SK-N-SH (cell line): Measurements from ENCODE around the gene OSGEP. TPM values are rescaled to one million over a fixed set of nuclear protein-coding genes. Genes with fewer than 3 reads are reported as not detected.

Source experiments
- CTCF ChIA-PET: fragments of 300-600, 350-600 bp; formaldehyde crosslinking; extraction: SDS; loops from one replicate; lab custom pipeline; 2021; lab: Yijun Ruan, JAX
- POLR2A ChIA-PET: fragments of 350-600 bp; sonication (Branson Sonifier 250); formaldehyde crosslinking; extraction: SDS; loops from one replicate; lab custom pipeline; 2020; ENCODE audit warnings: antibody characterized with exemption, inconsistent platforms; lab: Yijun Ruan, JAX
- DNase-seq: peaks from one replicate; pipeline ENCODE4 v3.0.0; 2012
- H2AFZ ChIP-seq: fragments of 200-600 bp; sonication (generic); 2 replicates; pipeline ENCODE4 v1.8.1; 2016; ENCODE audit warnings: antibody characterized with exemption, mild to moderate bottlenecking, low read depth
- H3F3A ChIP-seq: fragments of 200-600 bp; sonication (generic); replicated peaks from 2 replicates; pipeline ENCODE3; 2016; ENCODE audit warnings: antibody characterized with exemption, mild to moderate bottlenecking; ENCODE audit not compliant: insufficient read depth
- H3K27ac ChIP-seq, 2 experiments: fragments of 200-500 bp in 1 of 2; fragments of 200-600 bp in 1 of 2; sonication (Bioruptor generic) in 1 of 2; sonication (generic), shearing (Covaris generic) in 1 of 2; 2 replicates each; pipeline versions ENCODE4 v1.5.1 to v1.6.1; 2014 to 2016; ENCODE audit warnings: low read depth in 2 of 2, inconsistent platforms in 1 of 2, low read length in 1 of 2, mild to moderate bottlenecking in 1 of 2, mixed read lengths in 1 of 2
- H3K27me3 ChIP-seq: fragments of 200-600 bp; sonication (generic), shearing (Covaris generic); 2 replicates; pipeline ENCODE4 v1.6.1; 2016; ENCODE audit warnings: mixed run types; ENCODE audit not compliant: insufficient read depth
- H3K36me3 ChIP-seq, 2 experiments: fragments of 200-500 bp in 1 of 2; fragments of 200-600 bp in 1 of 2; sonication (Bioruptor generic) in 1 of 2; sonication (generic) in 1 of 2; replicated peaks in 1 of 2; 2 replicates each; pipeline versions ENCODE3 to v1.5.1; 2014 to 2016; ENCODE audit warnings: low read length in 1 of 2, mild to moderate bottlenecking in 1 of 2; ENCODE audit not compliant: insufficient read depth in 2 of 2, control insufficient read depth in 1 of 2
- H3K4me1 ChIP-seq, 2 experiments: fragments of 200-500 bp in 1 of 2; fragments of 200-600 bp in 1 of 2; sonication (Bioruptor generic) in 1 of 2; sonication (generic), shearing (Covaris generic) in 1 of 2; 2 replicates each; pipeline versions ENCODE4 v1.5.1 to v1.6.1; 2014 to 2016; ENCODE audit warnings: low read depth in 1 of 2, low read length in 1 of 2, mixed run types in 1 of 2; ENCODE audit not compliant: insufficient read depth in 2 of 2, control insufficient read depth in 1 of 2
- H3K4me2 ChIP-seq: fragments of 200-600 bp; sonication (generic), shearing (Covaris generic); 2 replicates; pipeline ENCODE4 v1.6.1; 2017; ENCODE audit warnings: mixed run types
- H3K4me3 ChIP-seq, 2 experiments: fragments of 200-500 bp in 1 of 2; fragments of 200-600 bp in 1 of 2; sonication (Bioruptor generic) in 1 of 2; sonication (generic), shearing (Covaris generic) in 1 of 2; 2 replicates each; pipeline versions ENCODE4 v1.5.1 to v1.8.1; 2014 to 2016; ENCODE audit warnings: low read depth in 2 of 2, inconsistent platforms in 1 of 2, low read length in 1 of 2, mild to moderate bottlenecking in 1 of 2, mixed read lengths in 1 of 2, moderate library complexity in 1 of 2
- H3K79me2 ChIP-seq: fragments of 200-600 bp; sonication (generic); 2 replicates; pipeline ENCODE4 v1.8.1; 2017; ENCODE audit warnings: mild to moderate bottlenecking; ENCODE audit not compliant: insufficient read depth
- H3K9ac ChIP-seq: fragments of 200-600 bp; sonication (generic); 2 replicates; pipeline ENCODE4 v1.6.1; 2017; ENCODE audit warnings: mixed run types
- H3K9me2 ChIP-seq: fragments of 200-600 bp; sonication (generic); 2 replicates; pipeline ENCODE4 v1.6.1; 2017; ENCODE audit warnings: mixed run types
- H3K9me3 ChIP-seq: fragments of 200-600 bp; sonication (generic); 2 replicates; pipeline ENCODE4 v1.6.1; 2017; ENCODE audit warnings: mixed run types, mild to moderate bottlenecking, moderate library complexity
- H4K20me1 ChIP-seq: fragments of 200-600 bp; sonication (generic); 2 replicates; pipeline ENCODE4 v1.6.1; 2017; ENCODE audit warnings: mild to moderate bottlenecking, mixed run types; ENCODE audit not compliant: insufficient read depth
- CHD2 ChIP-seq: fragments of 150-350 bp; IDR thresholded peaks from 2 replicates; pipeline ENCODE4 v1.6.1; 2018; ENCODE audit warnings: low read length; ENCODE audit not compliant: partially characterized antibody
- EP300 ChIP-seq, 2 experiments: IDR thresholded peaks; 2 replicates each; pipeline versions ENCODE4 v1.4.0 to v1.6.1; 2012; ENCODE audit warnings: borderline replicate concordance in 1 of 2, low read depth in 1 of 2, low read length in 1 of 2
- FOXJ3 ChIP-seq: sonication (generic); formaldehyde crosslinking; IDR thresholded peaks from 2 replicates; pipeline ENCODE4 v1.5.1; 2020; ENCODE audit warnings: mild to moderate bottlenecking, missing genetic modification reagents
- FOXM1 ChIP-seq: IDR thresholded peaks from 2 replicates; pipeline ENCODE4 v1.4.0; 2012; ENCODE audit warnings: low read depth, mild to moderate bottlenecking
- IRF3 ChIP-seq: fragments of 150-350 bp; IDR thresholded peaks from 2 replicates; pipeline ENCODE4 v1.6.1; 2016; ENCODE audit warnings: mild to moderate bottlenecking, low read depth, low read length
- MXI1 ChIP-seq: IDR thresholded peaks from 2 replicates; pipeline ENCODE4 v1.6.1; 2012; ENCODE audit warnings: mild to moderate bottlenecking, low read depth, low read length, improper control_type of control experiment
- NRF1 ChIP-seq: IDR thresholded peaks from 2 replicates; pipeline ENCODE4 v1.6.1; 2012; ENCODE audit warnings: low read depth, mild to moderate bottlenecking, low read length
- PBX3 ChIP-seq: IDR thresholded peaks from 2 replicates; pipeline ENCODE4; 2012
- POLR2AphosphoS5 ChIP-seq: IDR thresholded peaks from 2 replicates; pipeline ENCODE4 v1.6.1; 2012; ENCODE audit warnings: low read depth, low read length
- RAD21 ChIP-seq: IDR thresholded peaks from 2 replicates; pipeline ENCODE4 v1.6.1; 2012; ENCODE audit warnings: mild to moderate bottlenecking, low read length
- REST ChIP-seq: IDR thresholded peaks from 2 replicates; pipeline ENCODE4 v1.6.1; 2012; ENCODE audit warnings: mild to moderate bottlenecking, low read depth, low read length, moderate library complexity
- RXRA ChIP-seq: IDR thresholded peaks from 2 replicates; pipeline ENCODE4 v1.4.0; 2012; ENCODE audit warnings: low read depth, mild to moderate bottlenecking, borderline replicate concordance
- SIN3A ChIP-seq: IDR thresholded peaks from 2 replicates; pipeline ENCODE4 v1.6.1; 2012; ENCODE audit warnings: low read depth, mild to moderate bottlenecking, low read length, moderate library complexity, borderline replicate concordance
- USF1 ChIP-seq: IDR thresholded peaks from 2 replicates; pipeline ENCODE4 v1.4.0; 2012; ENCODE audit warnings: low read depth, borderline replicate concordance
- USF2 ChIP-seq: fragments of 150-350 bp; IDR thresholded peaks from 2 replicates; pipeline ENCODE4 v1.6.1; 2017; ENCODE audit warnings: antibody characterized with exemption, low read length, low read depth, borderline replicate concordance
- ZBTB33 ChIP-seq: IDR thresholded peaks from 2 replicates; pipeline ENCODE4 v1.4.0; 2012; ENCODE audit warnings: low read depth, borderline replicate concordance
- WGBS: methylation state at CpG from one replicate; pipeline ENCODE4 v1.1.6; 2017; ENCODE audit warnings: low lambda C conversion rate; 5-methylcytosine and 5-hydroxymethylcytosine counted together
- polyA plus RNA-seq, 3 experiments: library from polyadenylated mRNA; depleted of rRNA; stranded (reverse); fragments of >200 nt; gene quantifications; 2 replicates each; pipeline ENCODE4 v1.2.3, GENCODE V29; 2012

The OSGEP gene
- polyA plus RNA-seq, 1 of the 3 experiments (the other 2 are of a cell fraction), result 32.9 TPM

- no peak for TF ChIP-seq IRF3
Observed at GRCh38 chr14:20400589-20400964, 54.0 kb downstream of the OSGEP start (continued).

GRCh38 chr14:20397511-20397910 is 57.1 kb downstream of the OSGEP start:
- H3K36me3 ChIP-seq, result peaks cover 42 to 50% of the 10 kb centered on the region in 2 experiments
- H3F3A ChIP-seq, result no peaks in the 10 kb centered on the region
- H4K20me1 ChIP-seq, result no peaks in the 10 kb centered on the region
- ChIA-PET CTCF (no interaction called here), POLR2A (no interaction called here)
- H3K9ac ChIP-seq, result no peak overlapping the region
- no peaks in the 10 kb centered on the region for H3K27me3 ChIP-seq
- H3K27ac ChIP-seq, result no peak overlapping the region
- no peaks in the 10 kb centered on the region for H3K9me3 ChIP-seq
- TF ChIP-seq RXRA (no peak), ZBTB33 (no peak), EP300 (IDR thresholded peaks at IDR 0.05; ENCODE audit: borderline replicate concordance in 1 of 2, low read depth in 1 of 2, low read length in 1 of 2) (no peak), CHD2 (no peak), RAD21 (no peak), FOXJ3 (no peak), PBX3 (no peak), MXI1 (no peak), NRF1 (no peak), REST (no peak), FOXM1 (no peak), USF1 (no peak), POLR2AphosphoS5 (no peak), USF2 (no peak), SIN3A (no peak)
- DNase-seq, result no peak
- H3K79me2 ChIP-seq, result peaks cover 5% of the 10 kb centered on the region; the same call in 1 of the 2 replicates
- H3K4me2 ChIP-seq, result no peak overlapping the region
- no peaks in the 10 kb centered on the region for H3K4me1 ChIP-seq
- no peak overlapping the region for H2AFZ ChIP-seq
- 96% methylated on average over 3 of the region's 3 CpGs for WGBS
- H3K9me2 ChIP-seq, result no peaks in the 10 kb centered on the region
- no peak overlapping the region for H3K4me3 ChIP-seq
